ENCODE data around the gene AUTS2. TPM values are rescaled to one million over a fixed set of nuclear protein-coding genes. Genes with fewer than 3 reads are reported as not detected.

Gene AUTS2
- polyA plus RNA-seq, 5 donors: 85.0 to 114 (median 97.6) TPM

DNA sequence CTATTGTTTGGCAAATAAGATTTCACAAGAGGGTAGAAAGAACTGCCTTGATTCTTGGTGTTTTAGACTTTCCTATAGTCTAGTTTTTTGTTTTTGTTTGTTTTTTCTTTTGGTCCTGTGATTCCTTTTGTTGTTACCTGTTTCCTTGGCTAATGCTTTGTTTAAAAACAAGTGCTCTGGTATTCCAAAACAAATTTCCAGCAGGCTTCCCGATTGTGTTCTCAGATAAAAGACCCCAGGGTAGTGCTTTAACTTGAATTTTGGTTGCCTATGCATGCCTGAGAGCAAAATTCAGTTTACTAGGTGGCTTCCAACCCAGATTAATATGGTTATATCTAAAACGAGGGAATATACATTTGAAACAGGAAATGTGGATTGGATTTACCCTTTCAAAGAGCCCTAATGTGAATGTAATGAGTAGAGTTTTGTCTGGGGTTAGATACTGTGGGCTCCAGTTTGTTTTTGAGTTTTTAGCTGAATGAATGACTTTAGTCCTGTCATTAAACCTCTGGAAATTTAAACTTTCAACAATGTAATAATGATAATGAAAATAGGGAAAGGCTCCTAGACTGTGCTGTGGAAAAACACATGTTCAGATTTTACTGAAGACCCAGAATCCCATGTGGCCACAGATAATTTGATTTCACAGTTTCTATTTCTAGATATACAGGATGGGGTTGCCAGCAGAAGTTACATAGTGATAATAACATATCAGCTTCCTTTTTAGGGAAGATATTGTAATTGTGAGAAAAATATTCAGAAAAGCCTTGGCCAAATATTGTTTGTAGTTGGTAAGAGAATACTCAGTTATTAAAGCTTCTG, 23.9 kb downstream of the AUTS2 start:
- DNase-seq: no peak

DNA sequence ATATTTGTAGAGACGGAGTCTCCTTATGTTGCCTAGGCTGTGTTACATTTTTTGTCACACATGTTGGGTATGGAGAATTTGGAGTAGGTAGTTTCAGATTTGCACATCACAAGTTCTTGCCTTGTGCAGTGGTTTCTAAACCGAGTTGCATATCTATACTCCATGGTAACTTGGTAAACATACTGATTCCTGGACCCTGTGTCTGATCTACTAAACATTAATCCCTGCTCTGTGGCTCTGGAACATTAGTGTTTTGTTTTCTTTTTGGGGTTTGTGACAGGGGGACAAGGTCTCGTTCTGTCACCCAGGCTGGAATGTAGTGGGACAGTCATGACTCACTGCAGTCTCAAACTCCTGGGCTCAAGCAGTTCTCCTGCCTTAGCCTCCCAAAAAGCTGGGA, 24.7 kb downstream of the AUTS2 start:
- DNase-seq: no peak

DNA sequence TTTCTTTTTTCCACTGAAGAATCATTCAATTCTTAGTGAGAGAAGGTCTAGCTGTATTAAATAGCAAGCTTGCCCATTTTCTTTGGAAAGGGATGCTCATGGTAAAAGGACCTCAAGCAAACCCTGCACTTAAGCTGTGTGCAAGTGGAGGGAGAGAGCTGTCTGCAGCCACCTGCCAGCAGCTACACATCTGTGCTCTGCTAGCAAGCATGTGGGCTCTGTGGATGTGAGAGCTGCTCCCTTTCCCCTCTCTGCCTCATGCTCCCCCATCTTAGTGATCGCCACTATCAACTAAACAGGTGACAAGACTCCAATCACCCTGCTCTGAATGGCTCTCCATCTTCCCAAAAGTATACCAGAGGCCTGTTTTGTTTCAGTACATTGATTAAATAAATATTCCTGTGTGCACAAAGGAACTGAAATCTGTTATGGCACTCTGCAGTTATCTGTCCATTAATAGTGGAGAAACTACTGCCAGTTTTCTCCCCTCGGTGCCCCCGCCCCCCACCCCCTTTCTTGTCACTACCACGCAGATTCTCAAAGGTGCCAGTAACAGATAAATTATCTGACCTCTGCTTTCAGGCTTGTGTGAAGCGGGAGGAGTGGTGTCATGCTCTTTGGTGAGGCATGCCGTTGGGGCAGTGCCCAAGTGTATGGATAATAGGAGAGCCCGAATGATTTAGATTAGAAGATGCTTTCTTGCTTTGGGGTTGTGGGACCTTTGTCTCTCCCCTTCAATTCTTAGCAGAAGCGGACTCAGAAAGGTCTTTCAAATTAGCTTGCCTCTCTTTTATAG, 26.4 kb downstream of the AUTS2 start:
- DNase-seq: no peak

DNA sequence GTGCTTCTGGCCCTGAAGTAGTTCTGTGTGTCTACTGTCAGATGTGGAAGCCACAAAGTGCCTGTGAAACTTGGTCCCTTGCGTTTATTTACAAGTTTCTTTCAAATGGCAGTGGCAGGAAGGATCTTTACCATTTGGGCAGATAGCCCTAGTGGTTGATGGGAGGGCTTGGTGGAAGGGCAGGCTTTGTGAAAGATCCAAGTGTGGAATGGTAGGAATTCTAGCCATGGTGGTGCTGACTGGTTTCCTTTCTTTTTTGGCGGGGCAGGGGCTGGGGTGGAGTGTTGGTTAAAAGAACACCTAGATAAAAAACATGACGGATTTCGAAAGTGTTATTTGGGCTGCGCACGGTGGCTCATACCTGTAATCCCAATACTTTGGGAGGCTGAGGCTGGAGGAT, 27.0 kb downstream of the AUTS2 start:
- no peak for DNase-seq

DNA sequence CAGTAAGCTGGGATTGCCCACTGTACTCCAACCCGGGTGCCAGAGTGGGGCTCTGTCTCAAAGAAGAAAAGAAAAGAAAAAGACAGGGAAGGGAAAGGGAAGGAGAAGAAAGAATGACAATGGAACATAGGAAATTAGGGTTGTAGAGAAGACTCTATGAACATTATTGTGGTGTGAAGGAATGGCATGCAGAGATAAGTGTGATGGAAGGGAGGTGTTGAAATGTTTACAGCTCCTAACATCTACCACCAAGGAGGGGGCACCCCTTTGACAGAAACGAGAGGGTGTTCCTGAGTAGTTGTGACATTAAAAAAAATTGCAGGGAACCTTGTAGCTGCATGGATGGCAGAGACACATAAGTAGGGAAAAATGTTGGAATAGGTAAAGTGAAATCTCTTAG, 27.5 kb downstream of the AUTS2 start:
- no peak for DNase-seq

DNA sequence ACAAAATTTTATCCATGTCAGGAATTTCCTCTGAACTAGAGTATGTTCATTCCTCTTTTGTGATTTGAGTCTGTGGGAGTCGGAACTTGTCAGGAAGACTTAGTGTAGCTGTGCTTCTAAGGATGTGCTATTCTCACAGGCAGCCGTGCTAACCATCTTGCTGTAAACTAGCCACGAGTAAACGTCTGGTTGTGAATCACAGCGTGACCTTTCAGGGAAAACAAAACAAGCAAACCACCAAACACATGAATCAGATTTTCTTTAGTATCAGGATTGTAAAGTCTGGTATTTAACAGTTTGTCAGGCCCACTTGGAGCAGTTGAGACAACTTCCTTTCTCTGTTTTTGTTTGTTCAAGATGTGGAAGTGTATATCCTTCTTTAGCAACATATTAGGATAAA, 32.0 kb downstream of the AUTS2 start:
- no peak for DNase-seq

DNA sequence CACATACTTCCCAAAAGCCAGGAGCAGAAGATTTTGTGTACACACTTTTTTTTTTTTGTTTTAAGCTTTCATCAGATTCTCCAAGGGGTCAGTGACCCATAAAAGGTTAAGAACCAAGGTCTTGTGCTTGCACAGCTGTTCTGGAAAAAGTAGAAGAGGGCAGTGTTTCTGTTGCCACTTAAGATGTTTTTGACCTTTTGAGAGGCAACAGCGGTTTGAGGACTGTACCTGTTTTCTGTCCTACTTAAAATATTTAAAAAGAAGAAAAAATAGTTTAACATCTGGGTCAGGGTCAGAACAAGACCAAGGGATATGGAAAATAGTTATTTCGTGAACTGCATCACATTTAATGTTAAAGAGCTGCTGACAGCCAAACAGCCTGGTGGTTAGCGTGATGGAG, 32.9 kb downstream of the AUTS2 start:
- DNase-seq: no peak

DNA sequence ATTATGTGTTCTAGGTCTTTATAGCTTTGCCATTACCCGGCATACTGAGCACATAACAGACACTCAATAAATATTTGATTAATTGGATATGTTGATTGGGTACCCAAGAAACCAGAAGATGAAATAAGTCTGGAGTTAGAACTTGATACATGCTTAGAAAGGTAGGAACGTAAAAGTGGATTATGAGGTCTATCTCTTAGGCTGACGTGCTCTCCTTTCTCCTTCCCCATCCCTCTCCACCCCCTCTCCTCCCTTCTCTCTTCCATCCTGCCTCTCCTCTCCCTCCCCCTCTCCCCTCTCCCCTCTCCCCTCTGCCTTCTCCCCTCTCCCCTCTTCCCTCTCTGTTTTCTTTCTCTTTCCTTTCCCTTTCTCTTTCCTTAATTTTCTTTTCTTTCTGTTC, 34.0 kb downstream of the AUTS2 start:
- DNase-seq: no peak

DNA sequence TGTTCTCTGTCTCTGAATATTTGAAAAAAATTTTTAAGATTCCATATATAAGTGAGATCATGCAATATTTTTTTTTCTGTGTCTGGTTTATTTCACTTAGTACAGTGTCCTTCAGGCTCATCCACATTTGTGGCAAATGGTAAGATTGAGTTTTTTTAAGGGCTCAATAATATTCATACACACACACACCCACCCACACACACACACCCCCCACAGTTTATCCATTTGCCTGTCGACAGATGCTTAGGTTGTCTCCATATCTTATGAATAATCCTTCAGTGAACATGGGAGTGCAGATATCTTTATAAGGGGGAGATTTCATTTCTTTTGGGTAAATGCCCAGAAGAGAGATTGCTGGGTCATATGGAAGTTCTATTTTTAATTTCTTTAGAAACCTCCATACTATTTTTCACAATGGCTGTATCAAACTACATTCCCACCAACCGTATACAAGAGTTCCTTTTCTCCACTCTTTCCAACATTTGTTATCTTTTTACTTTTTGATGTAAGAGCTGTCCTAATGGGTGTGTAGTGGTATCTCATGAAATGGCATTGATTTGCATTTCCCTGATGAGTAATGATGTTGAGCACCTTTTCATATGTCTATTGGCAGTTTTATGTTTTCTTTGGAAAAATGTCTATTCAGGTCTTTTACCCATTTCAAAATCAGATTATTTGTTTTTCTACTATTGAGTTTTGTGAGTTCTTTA, 35.0 kb downstream of the AUTS2 start:
- no peak for DNase-seq

DNA sequence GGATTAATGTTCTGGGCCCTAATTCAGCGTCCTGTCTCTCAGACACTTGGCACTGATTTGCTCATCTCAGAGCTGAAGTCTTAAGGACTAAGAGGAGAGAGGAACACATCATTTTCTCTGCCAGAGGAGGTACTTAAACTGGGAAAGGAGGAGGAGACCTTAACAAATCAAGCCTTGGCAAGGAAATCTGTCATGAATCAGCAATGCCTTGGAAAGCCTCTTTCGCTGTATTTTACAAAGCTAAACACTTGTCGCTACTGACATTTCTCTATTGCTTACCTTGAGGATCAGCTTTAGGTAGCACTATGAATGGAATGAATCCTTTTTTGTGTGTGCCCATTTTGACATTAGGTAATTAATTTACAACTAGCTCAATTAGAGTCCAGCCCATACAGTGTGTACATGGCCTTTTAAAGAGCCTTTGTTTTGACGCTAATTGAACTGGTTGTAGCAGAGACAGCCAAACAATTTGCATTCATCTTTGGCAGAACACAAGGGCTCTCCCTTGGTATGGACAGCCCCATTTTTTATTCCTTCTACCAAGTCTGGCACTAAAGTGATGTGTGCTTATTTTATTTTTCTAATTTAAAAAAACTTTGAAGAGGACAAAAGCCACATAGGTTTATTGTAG, 37.4 kb downstream of the AUTS2 start:
- DNase-seq: no peak

DNA sequence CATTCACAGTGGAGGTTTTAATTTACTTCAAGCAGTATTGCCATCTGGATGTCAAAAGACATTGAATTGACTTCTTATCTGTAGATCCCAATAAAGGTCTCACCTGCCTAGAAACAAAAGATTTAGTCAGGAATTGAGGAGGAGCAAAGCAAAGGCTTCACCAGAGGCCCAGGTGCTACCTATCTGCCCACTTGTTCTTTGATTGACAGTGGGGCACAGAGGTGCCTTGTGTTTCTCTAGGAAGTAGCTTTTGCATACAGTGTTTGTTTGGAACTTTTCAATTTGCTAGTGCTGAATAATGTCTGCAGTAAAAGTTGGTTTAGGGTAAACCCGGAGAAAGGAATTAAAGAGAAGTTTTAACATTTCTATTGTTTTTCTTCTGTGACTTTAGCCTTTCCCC, 40.4 kb downstream of the AUTS2 start:
- no peak for DNase-seq

DNA sequence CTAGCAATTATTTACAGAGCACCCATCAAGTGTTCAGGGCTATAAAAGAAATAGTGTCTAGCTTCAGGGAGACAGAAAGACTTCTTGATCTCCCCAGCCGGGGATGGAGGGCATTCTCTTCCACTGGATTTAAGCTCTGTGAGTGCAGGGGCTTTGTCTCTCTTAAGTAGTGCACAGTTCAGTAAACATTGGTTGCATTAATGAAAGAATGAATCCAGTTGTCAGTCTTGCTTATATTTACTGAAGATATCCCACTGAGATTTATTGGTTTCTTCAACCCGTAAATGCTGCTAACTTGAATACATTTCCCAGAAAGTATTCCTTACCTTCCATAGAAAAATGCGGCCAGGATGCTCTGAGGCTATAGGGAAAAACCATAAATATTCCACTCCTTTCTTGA, 41.9 kb downstream of the AUTS2 start:
- DNase-seq: no peak

DNA sequence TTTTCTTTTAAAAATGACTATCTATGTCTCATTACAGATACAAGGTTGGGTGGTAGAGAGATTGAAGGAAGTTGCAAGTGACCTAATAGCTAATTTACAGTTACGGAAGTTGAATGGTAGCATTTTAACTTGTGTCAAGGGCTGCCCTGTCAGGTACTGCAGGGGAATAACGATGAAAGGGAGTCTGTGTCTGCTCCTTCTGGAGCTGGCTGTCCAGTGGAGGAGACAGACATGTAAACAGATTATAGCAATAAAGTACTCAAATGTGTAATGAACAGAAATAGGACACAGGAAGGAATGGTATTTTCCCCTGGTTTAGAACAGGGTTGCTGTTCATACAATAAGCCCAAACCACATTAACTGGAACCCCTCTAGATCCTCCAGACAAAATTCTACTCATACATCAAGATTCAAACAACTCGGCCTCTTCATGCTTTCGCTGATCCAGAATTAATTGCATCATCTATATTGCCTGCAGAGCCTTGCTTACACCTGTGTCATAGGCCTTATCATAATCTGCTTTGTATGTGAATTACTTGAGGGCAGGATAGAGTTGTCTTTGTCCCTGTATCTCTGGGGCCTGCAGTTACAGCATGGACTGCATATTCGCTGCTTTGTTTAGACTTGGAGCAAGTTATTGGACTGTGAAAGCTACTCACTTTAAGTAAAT, 42.8 kb downstream of the AUTS2 start:
- DNase-seq: no peak

DNA sequence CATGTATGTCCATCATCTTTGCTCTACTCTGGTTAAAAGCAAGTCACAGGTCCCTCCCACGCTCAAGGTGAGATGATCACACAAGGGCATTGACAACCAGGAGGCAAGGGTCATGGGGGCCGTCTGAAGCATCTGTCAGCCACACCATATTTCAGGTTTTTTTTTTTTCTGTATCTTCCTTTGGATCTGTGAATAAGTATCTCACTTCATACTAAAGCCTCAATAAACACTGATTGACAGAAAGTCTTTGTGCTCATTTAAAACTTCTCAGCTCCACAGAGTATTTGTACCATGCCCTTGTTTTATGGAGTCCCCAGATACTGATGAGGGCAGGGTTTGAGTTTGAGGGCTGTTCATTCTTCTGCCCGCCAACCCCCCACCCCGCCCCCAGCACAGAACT, 45.0 kb downstream of the AUTS2 start:
- no peak for DNase-seq

DNA sequence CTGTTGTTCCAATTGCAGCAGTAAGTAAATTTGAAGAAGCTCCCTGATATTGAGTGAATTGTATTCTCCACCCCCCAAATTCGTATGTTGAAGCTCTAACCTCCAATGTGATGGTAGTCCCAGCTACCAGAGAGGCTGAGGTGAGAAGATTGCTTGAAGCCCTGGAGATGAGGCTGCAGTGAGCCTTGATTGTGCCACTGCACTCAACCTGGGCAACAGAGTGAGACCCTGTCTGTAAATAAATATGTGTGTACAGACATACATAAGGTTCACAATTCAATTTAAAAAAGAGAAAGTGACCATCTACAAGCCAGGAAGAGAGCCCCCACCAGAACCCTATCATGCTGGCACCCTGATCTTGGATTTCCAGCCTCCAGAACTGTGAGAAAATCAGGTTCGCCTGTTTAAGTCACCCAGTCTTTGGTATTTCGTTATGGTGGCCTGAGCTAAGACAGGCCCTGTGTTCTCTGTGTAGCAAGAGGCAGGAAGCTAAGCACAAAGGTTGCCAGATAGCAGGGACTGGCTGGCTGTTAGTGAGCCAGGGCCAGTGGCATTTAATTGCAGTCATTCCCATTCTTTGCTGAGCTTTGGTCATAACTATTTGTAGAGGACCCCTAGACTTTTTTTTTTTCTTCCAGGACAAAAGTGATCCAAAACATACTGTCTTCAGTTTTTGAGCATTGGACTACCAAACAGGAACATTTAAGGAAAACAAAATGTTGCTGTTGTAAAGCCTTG, 45.6 kb downstream of the AUTS2 start:
- DNase-seq: no peak

DNA sequence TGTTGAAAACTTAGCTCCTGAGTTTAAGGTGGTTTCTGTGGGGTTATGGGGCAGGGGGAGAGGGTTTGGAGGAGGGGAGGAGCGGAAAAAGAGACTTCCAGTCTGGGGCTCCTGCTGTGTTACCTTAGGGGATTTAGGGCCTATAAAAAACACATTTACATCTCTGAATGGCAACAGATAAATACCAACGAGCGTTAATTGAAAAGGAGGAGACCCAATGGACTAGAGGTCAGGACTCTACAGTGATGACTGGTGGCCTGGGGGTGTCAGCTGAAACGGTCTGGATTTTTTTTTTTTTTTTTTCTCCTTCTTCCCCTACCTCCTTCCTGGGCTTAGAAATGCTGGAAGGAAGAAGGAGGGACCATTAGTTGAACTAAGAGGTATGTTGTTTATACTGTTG, 47.4 kb downstream of the AUTS2 start:
- DNase-seq: no peak

DNA sequence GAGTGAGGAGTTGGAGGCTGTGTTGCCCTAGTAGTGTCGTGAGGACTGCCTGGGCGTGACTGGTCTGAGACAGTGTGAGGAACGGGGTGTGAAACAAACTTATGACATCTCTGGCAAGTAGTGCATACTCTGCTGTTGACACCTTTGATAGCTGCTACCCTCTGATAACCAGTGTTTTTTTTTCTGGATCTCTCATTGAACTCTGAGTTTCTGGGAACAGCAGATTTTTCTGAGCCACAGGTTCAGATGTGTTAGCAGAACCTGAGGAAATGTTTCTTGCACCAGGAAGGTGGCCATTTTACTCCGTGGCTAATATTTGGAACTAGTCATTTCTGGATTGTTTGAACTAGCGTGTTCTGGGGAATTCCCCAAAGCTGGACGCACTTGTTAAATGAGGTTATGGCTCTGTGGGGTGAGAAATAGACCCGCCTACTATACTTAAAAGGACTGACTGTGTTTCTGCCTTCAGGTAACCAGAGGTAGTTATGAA, 52.9 kb downstream of the AUTS2 start:
- no peak for DNase-seq

DNA sequence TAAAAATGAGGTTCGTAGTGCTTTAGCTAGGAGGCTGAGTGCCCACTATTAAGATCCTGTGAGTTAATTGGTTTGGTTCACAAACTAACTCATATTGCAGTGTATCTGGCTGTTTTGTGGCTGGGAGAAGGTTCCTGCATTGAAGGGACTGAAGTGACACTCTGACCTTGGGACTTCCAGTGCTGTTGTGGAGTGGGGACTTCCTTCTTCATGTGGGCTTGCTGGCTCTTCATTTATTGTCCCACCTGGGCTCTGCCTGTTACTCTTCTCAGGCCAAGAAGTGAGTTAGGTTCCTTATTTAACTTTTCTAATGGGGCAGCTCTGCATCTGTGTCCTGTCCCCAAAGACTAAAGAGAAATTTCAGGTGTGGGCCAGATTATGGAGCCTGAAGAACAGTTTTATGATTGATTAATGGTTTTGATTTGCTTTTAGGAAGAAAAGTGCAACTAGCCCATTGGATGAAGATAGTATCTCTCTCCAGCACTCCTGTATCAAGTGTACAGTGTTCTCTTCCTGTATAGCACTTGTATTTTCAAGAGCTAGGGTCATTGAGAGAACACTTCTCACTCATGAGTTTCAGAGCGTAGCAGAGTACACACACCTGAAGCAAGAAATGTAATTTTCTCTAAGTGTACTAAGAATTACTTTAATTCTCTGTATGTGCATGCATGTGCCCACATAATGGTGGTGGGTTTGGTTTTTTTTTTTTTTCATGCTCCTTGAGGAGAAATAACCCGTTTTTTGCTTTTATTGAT, 54.8 kb downstream of the AUTS2 start:
- DNase-seq: no peak

DNA sequence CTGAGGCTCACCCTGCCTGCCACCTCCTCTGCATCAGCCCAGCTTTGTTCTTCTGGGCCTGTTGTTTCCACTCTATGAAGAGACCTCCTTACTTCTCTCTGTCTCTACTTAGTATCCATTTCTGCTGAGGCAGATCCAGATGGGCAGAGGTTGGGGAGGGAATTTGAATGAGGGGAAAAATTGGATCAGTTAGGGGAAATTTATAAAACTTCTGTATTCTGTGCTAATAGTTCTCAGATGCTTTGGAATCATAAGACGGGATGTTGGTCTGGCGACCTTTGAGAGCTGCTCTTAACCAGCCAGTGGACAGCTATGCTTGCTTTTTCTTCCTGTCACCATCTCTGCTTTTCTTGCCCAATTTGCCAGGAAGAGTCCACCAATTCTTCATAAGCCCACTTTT, 55.5 kb downstream of the AUTS2 start:
- no peak for DNase-seq

DNA sequence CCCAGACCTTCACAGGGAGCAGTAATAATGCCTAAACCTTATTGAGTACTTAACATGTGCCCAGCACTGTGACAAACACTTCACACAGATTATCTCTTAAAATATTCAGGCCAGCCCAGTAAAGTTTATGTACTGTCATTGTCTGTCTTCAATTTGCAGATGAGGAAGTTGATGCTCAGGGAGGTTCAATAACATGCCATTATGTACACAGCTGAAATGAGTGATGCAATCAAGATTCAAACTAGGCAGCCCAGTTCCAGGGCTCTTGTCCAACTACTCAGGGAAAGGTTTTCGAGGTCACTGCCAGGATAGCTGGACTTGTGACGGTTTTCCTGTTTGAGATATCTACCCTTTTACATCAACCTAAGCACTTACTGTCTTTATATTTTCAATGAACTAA, 56.1 kb downstream of the AUTS2 start:
- no peak for DNase-seq
